Thoracic aorta (tissue), 2 donors: Measurements from ENCODE around the gene CCDC160. TPM values are rescaled to one million over a fixed set of nuclear protein-coding genes. Genes with fewer than 3 reads are reported as not detected.
"Not testable (repeated sequence)": the region's sequence is repeated elsewhere in the genome, so short reads cannot be mapped to it uniquely, and the experiment has no call there.

Source experiments
- ATAC-seq: fragments of 150-250 bp; one replicate; pipeline ENCODE4 v1.8.0; 2017; ENCODE audit warnings: low read depth; ENCODE audit not compliant: insufficient number of reproducible peaks, low FRiP score
- DNase-seq: peaks from one replicate; pipeline ENCODE4 v3.0.0-alpha.2; 2020; ENCODE audit warnings: low spot score
- H3K27ac ChIP-seq, 2 donors: fragments of 200-600 bp; sonication (generic); 1 replicate in 1 of 2; 2 replicates in 1 of 2; pipeline ENCODE4 v1.5.1; 2016; ENCODE audit warnings: mild to moderate bottlenecking in 2 of 2, moderate library complexity in 2 of 2
- H3K27me3 ChIP-seq: fragments of 200-600 bp; sonication (generic); replicated peaks from 2 replicates; pipeline ENCODE4 v1.6.0; 2016; ENCODE audit warnings: mild to moderate bottlenecking; ENCODE audit not compliant: insufficient read depth
- H3K36me3 ChIP-seq: fragments of 200-600 bp; sonication (generic); one replicate; pipeline ENCODE4 v1.5.1; 2016
- H3K4me1 ChIP-seq, 2 donors: fragments of 200-600 bp; sonication (generic); 1 replicate in 1 of 2; 2 replicates in 1 of 2; pipeline versions ENCODE4 v1.5.1 to v1.6.0; 2016; ENCODE audit warnings: low read depth in 2 of 2, mild to moderate bottlenecking in 1 of 2; ENCODE audit not compliant: control insufficient read depth in 1 of 2
- H3K4me3 ChIP-seq: fragments of 200-600 bp; sonication (generic); 2 replicates; pipeline ENCODE4 v1.5.1; 2016; ENCODE audit warnings: mild to moderate bottlenecking
- H3K9me3 ChIP-seq: fragments of 200-600 bp; sonication (generic); 2 replicates; pipeline ENCODE4 v1.5.1; 2016
- total RNA-seq, 2 donors: library from RNA; depleted of rRNA; stranded (reverse); fragments of >200 nt; gene quantifications; one replicate each; pipeline versions ENCODE4 v1.1.0 to v1.2.3, GENCODE V29; 2016
- TF ChIP-seq, protein P1 (sequence below): fragments of 200-600 bp; sonication (generic); IDR thresholded peaks from one replicate; pipeline ENCODE4 v1.5.1; 2019; ENCODE audit warnings: antibody characterized with exemption

The CCDC160 gene
- total RNA-seq, 2 donors from 2014 or later = 0.41 TPM; not detected in 1

DNA sequence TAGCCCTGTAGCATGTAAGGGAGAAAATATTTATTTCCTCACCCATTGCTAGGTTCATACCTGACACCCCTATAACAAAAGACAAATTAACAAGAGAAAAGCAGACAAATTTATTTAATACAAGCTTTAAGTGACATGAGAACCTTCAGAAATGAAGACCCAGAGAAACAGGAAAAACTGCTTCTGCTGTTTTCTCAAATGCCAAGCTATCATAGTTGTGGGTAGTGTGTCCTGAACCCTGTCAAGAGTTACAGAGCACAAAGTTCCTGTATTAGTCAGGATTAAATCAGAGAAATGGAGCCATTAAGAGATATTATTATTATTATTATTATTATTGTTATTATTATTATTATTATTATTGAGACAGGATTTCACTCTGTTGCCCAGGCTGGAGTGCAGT lies 17.5 kb downstream of the CCDC160 start:
- no peak overlapping the region for H3K27ac ChIP-seq
- H3K4me3 ChIP-seq = no peak overlapping the region
- ATAC-seq (no peak), DNase-seq (no peak)
- no peaks in the 10 kb centered on the region for H3K4me1 ChIP-seq
- H3K9me3 ChIP-seq = no peaks in the 10 kb centered on the region
- TF ChIP-seq, protein P1, sequence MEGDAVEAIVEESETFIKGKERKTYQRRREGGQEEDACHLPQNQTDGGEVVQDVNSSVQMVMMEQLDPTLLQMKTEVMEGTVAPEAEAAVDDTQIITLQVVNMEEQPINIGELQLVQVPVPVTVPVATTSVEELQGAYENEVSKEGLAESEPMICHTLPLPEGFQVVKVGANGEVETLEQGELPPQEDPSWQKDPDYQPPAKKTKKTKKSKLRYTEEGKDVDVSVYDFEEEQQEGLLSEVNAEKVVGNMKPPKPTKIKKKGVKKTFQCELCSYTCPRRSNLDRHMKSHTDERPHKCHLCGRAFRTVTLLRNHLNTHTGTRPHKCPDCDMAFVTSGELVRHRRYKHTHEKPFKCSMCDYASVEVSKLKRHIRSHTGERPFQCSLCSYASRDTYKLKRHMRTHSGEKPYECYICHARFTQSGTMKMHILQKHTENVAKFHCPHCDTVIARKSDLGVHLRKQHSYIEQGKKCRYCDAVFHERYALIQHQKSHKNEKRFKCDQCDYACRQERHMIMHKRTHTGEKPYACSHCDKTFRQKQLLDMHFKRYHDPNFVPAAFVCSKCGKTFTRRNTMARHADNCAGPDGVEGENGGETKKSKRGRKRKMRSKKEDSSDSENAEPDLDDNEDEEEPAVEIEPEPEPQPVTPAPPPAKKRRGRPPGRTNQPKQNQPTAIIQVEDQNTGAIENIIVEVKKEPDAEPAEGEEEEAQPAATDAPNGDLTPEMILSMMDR = no peak
- H3K27me3 ChIP-seq = no peaks in the 10 kb centered on the region
- no peaks in the 10 kb centered on the region for H3K36me3 ChIP-seq

DNA sequence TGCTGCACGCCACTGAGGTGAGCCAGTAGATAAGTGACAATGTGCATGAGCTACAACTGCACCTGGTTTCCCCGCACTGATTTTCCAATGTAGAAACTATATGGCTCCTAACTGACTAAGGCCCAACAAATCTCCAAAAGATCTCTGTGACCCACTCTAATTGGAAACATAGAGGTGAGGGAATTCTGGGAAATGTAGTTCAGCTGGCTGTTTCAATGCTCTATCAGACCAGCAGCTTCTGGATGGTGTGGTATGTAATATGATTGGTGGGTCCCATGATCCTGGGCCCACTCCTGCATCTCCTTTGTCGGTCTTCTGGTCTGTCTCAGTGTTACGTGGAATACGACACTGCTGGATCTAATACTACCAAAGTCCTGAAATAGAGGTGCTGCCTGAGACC lies 18.6 kb downstream of the CCDC160 start:
- H3K36me3 ChIP-seq = no peaks in the 10 kb centered on the region
- DNase-seq = no peak
- H3K27ac ChIP-seq = no peak overlapping the region
- no peak overlapping the region for H3K4me3 ChIP-seq
- no peak for ATAC-seq
- TF ChIP-seq, protein P1 = no peak
- no peaks in the 10 kb centered on the region for H3K27me3 ChIP-seq
- no peaks in the 10 kb centered on the region for H3K4me1 ChIP-seq
- H3K9me3 ChIP-seq = no peaks in the 10 kb centered on the region

DNA sequence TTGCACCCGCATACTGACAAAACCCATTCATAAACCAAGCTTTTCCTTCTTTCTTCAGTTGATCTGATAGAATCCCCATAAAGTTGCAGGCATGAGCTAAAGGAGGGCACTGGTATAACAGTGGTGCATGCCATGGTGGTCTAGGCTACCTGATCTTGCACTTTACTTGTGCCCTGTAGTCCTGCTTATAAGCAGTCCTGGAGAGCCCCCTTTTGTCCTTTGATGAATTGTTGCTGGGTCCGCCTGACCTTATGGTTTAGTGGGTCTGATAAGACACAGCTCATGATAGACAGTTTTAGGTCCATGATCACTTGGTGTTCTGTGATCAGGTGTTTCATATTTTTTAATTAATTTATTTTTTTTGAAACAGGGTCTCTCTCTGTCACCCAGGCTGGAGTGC lies 19.7 kb downstream of the CCDC160 start:
- Histone ChIP-seq H3K27me3 (no peaks in the 10 kb centered on the region), H3K4me1 (no peaks in the 10 kb centered on the region), H3K4me3 (no peak overlapping the region), H3K9me3 (no peaks in the 10 kb centered on the region), H3K36me3 (no peaks in the 10 kb centered on the region), H3K27ac (no peak overlapping the region)
- TF ChIP-seq, protein P1 = no peak
- DNase-seq (no peak), ATAC-seq (no peak)

DNA sequence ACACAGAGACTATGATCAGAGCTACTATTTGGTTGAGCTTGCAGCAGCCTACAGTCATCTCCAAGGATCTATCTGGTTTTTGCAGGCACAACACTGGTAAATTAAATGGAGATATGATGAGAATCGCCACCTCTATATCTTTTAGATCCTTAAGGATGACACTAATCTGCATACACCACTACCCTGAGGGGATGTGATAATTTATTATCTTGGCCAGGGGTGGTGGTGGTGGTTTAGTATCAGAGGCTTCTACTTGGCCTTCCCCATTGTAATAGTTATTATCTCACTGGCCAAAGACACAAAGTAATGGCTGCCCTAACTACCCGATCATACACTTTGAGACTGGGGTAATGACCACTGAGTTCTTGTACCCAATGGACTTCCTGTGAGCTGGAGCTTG lies 21.2 kb downstream of the CCDC160 start:
- Histone ChIP-seq H3K9me3 (no peaks in the 10 kb centered on the region), H3K36me3 (no peaks in the 10 kb centered on the region), H3K27me3 (no peaks in the 10 kb centered on the region), H3K4me3 (no peak overlapping the region), H3K27ac (no peak overlapping the region), H3K4me1 (no peaks in the 10 kb centered on the region)
- no peak for DNase-seq
- TF ChIP-seq, protein P1 = no peak
- no peak for ATAC-seq

DNA sequence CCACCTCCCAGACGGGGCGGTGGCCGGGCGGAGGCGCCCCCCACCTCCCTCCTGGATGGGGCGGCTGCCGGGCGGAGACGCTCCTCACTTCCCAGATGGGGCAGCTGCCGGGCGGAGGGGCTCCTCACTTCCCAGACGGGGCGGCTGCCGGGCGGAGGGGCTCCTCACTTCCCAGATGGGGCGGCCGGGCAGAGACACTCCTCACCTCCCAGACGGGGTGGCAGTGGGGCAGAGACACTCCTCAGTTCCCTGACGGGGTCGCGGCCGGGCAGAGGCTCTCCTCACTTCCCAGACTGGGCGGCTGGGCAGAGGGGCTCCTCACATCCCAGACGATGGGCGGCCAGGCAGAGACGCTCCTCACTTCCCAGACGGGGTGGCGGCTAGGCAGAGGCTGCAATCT lies 49.0 kb downstream of the CCDC160 start:
- not testable (repeated sequence) for DNase-seq, H3K36me3 ChIP-seq, H3K9me3 ChIP-seq, H3K27ac ChIP-seq, H3K27me3 ChIP-seq, H3K4me1 ChIP-seq, H3K4me3 ChIP-seq, ATAC-seq

DNA sequence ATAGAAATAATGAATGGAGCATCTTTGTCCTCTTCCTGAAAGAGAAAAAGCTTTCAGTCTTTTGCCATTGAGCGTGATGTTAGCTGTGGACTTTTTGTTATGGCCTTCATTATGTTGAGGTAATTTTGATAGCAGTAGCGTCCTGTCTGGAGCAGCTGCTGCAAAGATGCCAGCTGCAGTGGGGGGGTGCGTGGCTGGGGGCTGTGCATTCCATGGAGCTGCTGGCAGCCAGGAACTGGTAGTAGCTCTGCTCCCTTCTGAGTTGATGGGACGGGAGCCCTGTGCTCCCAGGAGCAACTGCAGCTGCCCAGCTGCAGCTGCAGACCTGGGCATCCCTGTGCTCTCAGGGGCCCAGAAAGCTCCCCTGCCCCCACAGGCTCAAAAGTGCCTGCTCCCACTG lies 50.4 kb downstream of the CCDC160 start:
- Histone ChIP-seq H3K36me3 (no peaks in the 10 kb centered on the region), H3K27me3 (no peaks in the 10 kb centered on the region), H3K27ac (no peak overlapping the region), H3K9me3 (no peaks in the 10 kb centered on the region), H3K4me1 (no peaks in the 10 kb centered on the region), H3K4me3 (no peak overlapping the region)
- DNase-seq (no peak), ATAC-seq (no peak)
- TF ChIP-seq, protein P1 = no peak
